ENCODE results near the gene LILRA1. TPM values are rescaled to one million over a fixed set of nuclear protein-coding genes. Genes with fewer than 3 reads are reported as not detected.
"Not testable (repeated sequence)": the region's sequence is repeated elsewhere in the genome, so short reads cannot be mapped to it uniquely, and the experiment has no call there.

LILRA1 gene
- total and polyA plus RNA-seq, 2 donors: 0.32 to 0.33 TPM

DNA sequence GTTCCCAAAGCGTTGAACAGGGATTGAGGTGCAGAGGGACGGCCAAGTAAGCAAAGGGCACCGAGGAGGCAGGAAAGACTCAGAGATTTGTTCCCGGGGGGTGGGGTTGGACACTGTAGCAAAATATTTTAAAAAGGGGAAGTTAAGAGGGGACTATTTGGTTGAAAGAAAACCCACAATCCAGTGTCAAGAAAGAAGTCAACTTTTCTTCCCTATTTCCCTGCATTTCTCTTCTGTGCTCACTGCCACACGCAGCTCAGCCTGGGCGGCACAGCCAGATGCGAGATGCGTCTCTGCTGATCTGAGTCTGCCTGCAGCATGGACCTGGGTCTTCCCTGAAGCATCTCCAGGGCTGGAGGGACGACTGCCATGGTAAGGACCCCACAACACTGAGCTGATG lies 36.8 kb downstream of the LILRA1 start, which contains the start of gene LILRB1:
Gene LILRB1 (plus strand): TSS at position 223 of the 400 bp plus-strand sequence. CDS start 590 bp downstream, outside the sequence.
- not testable (repeated sequence) for H3K9me3 ChIP-seq (ENCODE audit: control insufficient read depth in 2 of 2, insufficient read depth in 1 of 2, low read length in 1 of 2); H3K4me1 ChIP-seq (ENCODE audit: control insufficient read depth in 2 of 2, insufficient read depth in 2 of 2, low read length in 2 of 2); H3K36me3 ChIP-seq (ENCODE audit: control insufficient read depth in 2 of 2, insufficient read depth in 2 of 2, low read length in 1 of 2); H3K27me3 ChIP-seq (ENCODE audit: control insufficient read depth in 2 of 2, insufficient read depth in 1 of 2, low read length in 1 of 2); H3K27ac ChIP-seq (ENCODE audit: low read depth in 1 of 2, low read length in 1 of 2); DNase-seq (ENCODE audit: low read depth in 6 of 9, low spot score in 9 of 9); H3K4me3 ChIP-seq (ENCODE audit: low read length in 2 of 2)
- WGBS: 20% methylated on average over 9 of the region's 9 CpGs

DNA sequence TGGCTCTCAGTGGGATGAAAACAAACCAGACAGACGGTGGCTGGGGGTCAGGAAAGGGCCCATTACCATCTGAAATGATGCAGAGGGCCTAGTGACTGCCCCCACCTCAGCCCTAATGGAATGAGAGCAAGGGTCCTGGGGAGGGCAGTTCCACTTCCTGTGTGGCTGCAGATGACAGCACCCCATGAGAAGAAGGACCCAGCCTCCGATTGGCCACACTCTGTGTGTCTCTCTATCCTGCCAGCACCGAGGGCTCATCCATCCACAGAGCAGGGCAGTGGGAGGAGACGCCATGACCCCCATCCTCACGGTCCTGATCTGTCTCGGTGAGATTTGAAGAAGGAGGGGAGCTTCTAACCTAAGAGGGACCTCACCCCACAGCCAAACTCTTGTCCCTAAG lies 37.4 kb downstream of the LILRA1 start:
- Histone ChIP-seq H3K36me3 (ENCODE audit: control insufficient read depth in 2 of 2, insufficient read depth in 2 of 2, low read length in 1 of 2) (no peaks in the 10 kb centered on the region), H3K4me3 (ENCODE audit: low read length in 2 of 2) (no peak overlapping the region), H3K27ac (ENCODE audit: low read depth in 1 of 2, low read length in 1 of 2) (no peak overlapping the region), H3K9me3 (ENCODE audit: control insufficient read depth in 2 of 2, insufficient read depth in 1 of 2, low read length in 1 of 2) (peaks cover 0 to 3% of the 10 kb centered on the region in 2 donors), H3K27me3 (ENCODE audit: control insufficient read depth in 2 of 2, insufficient read depth in 1 of 2, low read length in 1 of 2) (no peaks in the 10 kb centered on the region), H3K4me1 (ENCODE audit: control insufficient read depth in 2 of 2, insufficient read depth in 2 of 2, low read length in 2 of 2) (no peaks in the 10 kb centered on the region)
- 66% methylated on average over 6 of the region's 6 CpGs for WGBS
- no peak for DNase-seq (ENCODE audit: low read depth in 6 of 9, low spot score in 9 of 9)

DNA sequence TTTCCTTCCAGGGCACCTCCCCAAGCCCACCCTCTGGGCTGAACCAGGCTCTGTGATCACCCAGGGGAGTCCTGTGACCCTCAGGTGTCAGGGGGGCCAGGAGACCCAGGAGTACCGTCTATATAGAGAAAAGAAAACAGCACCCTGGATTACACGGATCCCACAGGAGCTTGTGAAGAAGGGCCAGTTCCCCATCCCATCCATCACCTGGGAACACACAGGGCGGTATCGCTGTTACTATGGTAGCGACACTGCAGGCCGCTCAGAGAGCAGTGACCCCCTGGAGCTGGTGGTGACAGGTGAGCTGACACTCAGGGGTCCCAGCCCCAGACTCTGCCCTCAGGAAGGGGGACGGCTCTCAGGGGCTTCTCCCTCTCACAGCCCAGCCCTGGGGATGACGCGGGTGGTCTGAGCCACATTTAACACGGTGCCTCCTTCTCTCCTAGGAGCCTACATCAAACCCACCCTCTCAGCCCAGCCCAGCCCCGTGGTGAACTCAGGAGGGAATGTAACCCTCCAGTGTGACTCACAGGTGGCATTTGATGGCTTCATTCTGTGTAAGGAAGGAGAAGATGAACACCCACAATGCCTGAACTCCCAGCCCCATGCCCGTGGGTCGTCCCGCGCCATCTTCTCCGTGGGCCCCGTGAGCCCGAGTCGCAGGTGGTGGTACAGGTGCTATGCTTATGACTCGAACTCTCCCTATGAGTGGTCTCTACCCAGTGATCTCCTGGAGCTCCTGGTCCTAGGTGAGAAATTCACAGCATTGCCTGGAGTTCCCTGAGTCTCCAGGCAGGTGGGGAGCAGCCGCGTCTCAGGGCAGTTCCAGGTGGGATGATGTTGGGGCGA lies 38.3 kb downstream of the LILRA1 start:
- not testable (repeated sequence) for H3K27me3 ChIP-seq (ENCODE audit: control insufficient read depth in 2 of 2, insufficient read depth in 1 of 2, low read length in 1 of 2); H3K9me3 ChIP-seq (ENCODE audit: control insufficient read depth in 2 of 2, insufficient read depth in 1 of 2, low read length in 1 of 2)

GRCh38 chr19:54632517-54632916 lies 39.1 kb downstream of the LILRA1 start:
- not testable (repeated sequence) for H3K27me3 ChIP-seq (ENCODE audit: control insufficient read depth in 2 of 2, insufficient read depth in 1 of 2, low read length in 1 of 2); H3K4me3 ChIP-seq (ENCODE audit: low read length in 2 of 2); H3K9me3 ChIP-seq (ENCODE audit: control insufficient read depth in 2 of 2, insufficient read depth in 1 of 2, low read length in 1 of 2); DNase-seq (ENCODE audit: low read depth in 6 of 9, low spot score in 9 of 9); H3K27ac ChIP-seq (ENCODE audit: low read depth in 1 of 2, low read length in 1 of 2); H3K4me1 ChIP-seq (ENCODE audit: control insufficient read depth in 2 of 2, insufficient read depth in 2 of 2, low read length in 2 of 2); H3K36me3 ChIP-seq (ENCODE audit: control insufficient read depth in 2 of 2, insufficient read depth in 2 of 2, low read length in 1 of 2)
- 87% methylated on average over 16 of the region's 16 CpGs for WGBS

More for the DNA sequence above, 38.3 kb downstream of the LILRA1 start:
- DNase-seq (ENCODE audit: low read depth in 6 of 9, low spot score in 9 of 9); H3K4me3 ChIP-seq (ENCODE audit: low read length in 2 of 2); H3K27ac ChIP-seq (ENCODE audit: low read depth in 1 of 2, low read length in 1 of 2); H3K4me1 ChIP-seq (ENCODE audit: control insufficient read depth in 2 of 2, insufficient read depth in 2 of 2, low read length in 2 of 2); H3K36me3 ChIP-seq (ENCODE audit: control insufficient read depth in 2 of 2, insufficient read depth in 2 of 2, low read length in 1 of 2): not testable (repeated sequence)
- 88% methylated on average over 23 of the region's 23 CpGs for WGBS

- 87% methylated on average over 7 of the region's 7 CpGs for WGBS
- Histone ChIP-seq H3K36me3 (ENCODE audit: control insufficient read depth in 2 of 2, insufficient read depth in 2 of 2, low read length in 1 of 2) (no peaks in the 10 kb centered on the region), H3K4me1 (ENCODE audit: control insufficient read depth in 2 of 2, insufficient read depth in 2 of 2, low read length in 2 of 2) (no peaks in the 10 kb centered on the region), H3K4me3 (ENCODE audit: low read length in 2 of 2) (no peak overlapping the region), H3K27me3 (ENCODE audit: control insufficient read depth in 2 of 2, insufficient read depth in 1 of 2, low read length in 1 of 2) (no peaks in the 10 kb centered on the region), H3K27ac (ENCODE audit: low read depth in 1 of 2, low read length in 1 of 2) (no peak overlapping the region), H3K9me3 (ENCODE audit: control insufficient read depth in 2 of 2, insufficient read depth in 1 of 2, low read length in 1 of 2) (no peaks in the 10 kb centered on the region)
- DNase-seq (ENCODE audit: low read depth in 6 of 9, low spot score in 9 of 9): no peak
These were observed 40.0 kb downstream of the LILRA1 start for GRCh38 chr19:54633401-54633800.

DNA sequence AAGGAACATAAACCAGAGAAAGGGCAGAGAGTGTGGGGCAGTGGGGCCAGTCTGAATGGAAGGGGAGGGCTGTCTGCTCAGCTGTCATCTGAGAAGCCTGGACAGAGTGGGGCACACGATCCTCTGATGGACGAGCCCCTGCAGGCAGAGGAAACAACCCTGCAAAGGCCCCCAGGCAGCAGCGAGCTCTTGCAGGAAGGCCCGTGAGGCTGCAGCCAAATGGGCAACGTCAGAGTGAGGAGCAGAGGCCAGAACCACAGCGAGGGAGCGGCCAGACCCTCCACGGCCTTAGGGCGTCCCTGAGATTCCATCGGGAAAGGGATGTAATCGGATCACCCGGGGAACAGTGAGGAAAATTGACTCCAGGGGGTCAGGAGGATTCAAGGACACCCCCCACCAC lies 42.6 kb downstream of the LILRA1 start:
- not testable (repeated sequence) for H3K27me3 ChIP-seq (ENCODE audit: control insufficient read depth in 2 of 2, insufficient read depth in 1 of 2, low read length in 1 of 2); H3K4me1 ChIP-seq (ENCODE audit: control insufficient read depth in 2 of 2, insufficient read depth in 2 of 2, low read length in 2 of 2); H3K27ac ChIP-seq (ENCODE audit: low read depth in 1 of 2, low read length in 1 of 2); H3K4me3 ChIP-seq (ENCODE audit: low read length in 2 of 2); H3K36me3 ChIP-seq (ENCODE audit: control insufficient read depth in 2 of 2, insufficient read depth in 2 of 2, low read length in 1 of 2); H3K9me3 ChIP-seq (ENCODE audit: control insufficient read depth in 2 of 2, insufficient read depth in 1 of 2, low read length in 1 of 2); DNase-seq (ENCODE audit: low read depth in 6 of 9, low spot score in 9 of 9)
- 64% methylated on average over 12 of the region's 12 CpGs for WGBS

GRCh38 chr19:54638683-54639082 lies 45.3 kb downstream of the LILRA1 start:
- no peaks in the 10 kb centered on the region for H3K4me1 ChIP-seq (ENCODE audit: control insufficient read depth in 2 of 2, insufficient read depth in 2 of 2, low read length in 2 of 2)
- no peak overlapping the region for H3K27ac ChIP-seq (ENCODE audit: low read depth in 1 of 2, low read length in 1 of 2)
- 95% methylated on average over 18 of the region's 18 CpGs for WGBS
- no peak overlapping the region for H3K4me3 ChIP-seq (ENCODE audit: low read length in 2 of 2)
- H3K9me3 ChIP-seq (ENCODE audit: control insufficient read depth in 2 of 2, insufficient read depth in 1 of 2, low read length in 1 of 2): no peaks in the 10 kb centered on the region
- no peak for DNase-seq (ENCODE audit: low read depth in 6 of 9, low spot score in 9 of 9)
- H3K27me3 ChIP-seq (ENCODE audit: control insufficient read depth in 2 of 2, insufficient read depth in 1 of 2, low read length in 1 of 2): no peaks in the 10 kb centered on the region
- no peaks in the 10 kb centered on the region for H3K36me3 ChIP-seq (ENCODE audit: control insufficient read depth in 2 of 2, insufficient read depth in 2 of 2, low read length in 1 of 2)

DNA sequence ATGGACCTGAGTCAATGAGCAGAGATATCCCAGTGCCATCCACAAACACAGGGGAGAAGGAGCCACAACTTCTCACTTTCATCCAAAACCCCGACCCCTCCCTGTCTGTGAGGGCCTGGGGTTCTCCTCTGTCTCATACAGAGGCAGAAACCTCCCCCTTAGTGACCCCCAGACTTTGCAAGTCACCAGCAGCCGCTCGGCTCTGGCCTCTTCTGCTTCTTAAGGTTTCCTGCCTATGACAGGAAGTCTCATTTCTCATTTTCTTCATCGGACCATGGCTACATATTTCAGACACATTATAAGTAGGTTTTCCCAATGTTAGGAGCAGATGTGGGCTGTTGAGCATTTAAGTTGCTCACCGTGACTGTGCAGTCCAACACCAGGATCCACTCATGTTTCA lies 49.5 kb downstream of the LILRA1 start:
- not testable (repeated sequence) for H3K27me3 ChIP-seq (ENCODE audit: control insufficient read depth in 2 of 2, insufficient read depth in 1 of 2, low read length in 1 of 2); H3K9me3 ChIP-seq (ENCODE audit: control insufficient read depth in 2 of 2, insufficient read depth in 1 of 2, low read length in 1 of 2); H3K4me3 ChIP-seq (ENCODE audit: low read length in 2 of 2); DNase-seq (ENCODE audit: low read depth in 6 of 9, low spot score in 9 of 9); H3K27ac ChIP-seq (ENCODE audit: low read depth in 1 of 2, low read length in 1 of 2); H3K36me3 ChIP-seq (ENCODE audit: control insufficient read depth in 2 of 2, insufficient read depth in 2 of 2, low read length in 1 of 2); H3K4me1 ChIP-seq (ENCODE audit: control insufficient read depth in 2 of 2, insufficient read depth in 2 of 2, low read length in 2 of 2)
- 25% methylated on average over 5 of the region's 5 CpGs for WGBS

GRCh38 chr19:54643583-54643982 lies 50.2 kb downstream of the LILRA1 start:
- H3K9me3 ChIP-seq (ENCODE audit: control insufficient read depth in 2 of 2, insufficient read depth in 1 of 2, low read length in 1 of 2); H3K36me3 ChIP-seq (ENCODE audit: control insufficient read depth in 2 of 2, insufficient read depth in 2 of 2, low read length in 1 of 2); DNase-seq (ENCODE audit: low read depth in 6 of 9, low spot score in 9 of 9); H3K27ac ChIP-seq (ENCODE audit: low read depth in 1 of 2, low read length in 1 of 2); H3K27me3 ChIP-seq (ENCODE audit: control insufficient read depth in 2 of 2, insufficient read depth in 1 of 2, low read length in 1 of 2); H3K4me1 ChIP-seq (ENCODE audit: control insufficient read depth in 2 of 2, insufficient read depth in 2 of 2, low read length in 2 of 2); H3K4me3 ChIP-seq (ENCODE audit: low read length in 2 of 2): not testable (repeated sequence)
- 36% methylated on average over 4 of the region's 6 CpGs for WGBS
